Amygdala (tissue), 56 donors: Measurements from ENCODE around the gene PDE4D.
A peak's percentile ranks its signal among the peaks of the same experiment; 100 is the strongest.

ENCODE experiments used
- DNase-seq, 56 donors: peaks; one replicate each; lab custom pipeline; 2025; lab: John Stamatoyannopoulos, UW

The PDE4D gene

GRCh38 chr5:59665086-59665831, 228.3 kb downstream of the PDE4D start:
- no peak for DNase-seq

DNA sequence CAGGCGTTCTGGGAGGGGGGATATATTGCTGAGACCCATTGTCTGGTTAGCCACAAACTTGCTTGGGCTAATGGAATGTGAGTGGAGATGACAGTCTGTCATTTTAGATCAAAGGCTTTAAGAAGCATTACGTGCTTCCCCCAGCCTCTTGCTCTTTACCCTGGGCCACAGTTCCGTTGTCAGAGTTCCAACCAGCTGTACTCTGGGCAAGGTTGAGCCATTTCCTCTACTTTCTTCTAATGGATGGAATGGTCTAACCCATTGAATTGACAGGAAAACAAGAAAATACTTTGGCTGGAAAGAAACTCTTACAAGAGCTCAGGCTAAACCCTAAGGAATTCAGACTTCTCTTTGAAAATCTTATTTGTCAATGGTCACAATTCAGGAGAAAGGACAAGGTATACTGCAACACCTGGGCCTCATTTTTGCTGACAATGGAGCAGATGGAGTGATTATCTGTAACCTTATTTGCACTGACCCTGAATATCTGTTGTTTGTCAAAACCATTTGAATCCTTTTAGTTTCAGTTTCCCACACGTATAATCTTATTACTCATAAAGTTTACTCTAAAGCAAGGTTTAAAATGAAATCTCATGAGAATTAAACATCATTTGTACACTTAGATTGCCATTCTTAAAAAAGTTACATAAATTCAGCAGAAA, 231.4 kb downstream of the PDE4D start:
- DNase-seq, result no peak

- DNase-seq, result no peak
Observed at GRCh38 chr5:59661311-59661710, 232.2 kb downstream of the PDE4D start.

- DNase-seq, result peak in 1 of 56 donors; percentile 7
Observed at GRCh38 chr5:59660737-59661136, 232.8 kb downstream of the PDE4D start.

GRCh38 chr5:59656351-59657254, 236.9 kb downstream of the PDE4D start:
- DNase-seq, result no peak

- no peak for DNase-seq
Observed at GRCh38 chr5:59655693-59656309, 237.7 kb downstream of the PDE4D start.

DNA sequence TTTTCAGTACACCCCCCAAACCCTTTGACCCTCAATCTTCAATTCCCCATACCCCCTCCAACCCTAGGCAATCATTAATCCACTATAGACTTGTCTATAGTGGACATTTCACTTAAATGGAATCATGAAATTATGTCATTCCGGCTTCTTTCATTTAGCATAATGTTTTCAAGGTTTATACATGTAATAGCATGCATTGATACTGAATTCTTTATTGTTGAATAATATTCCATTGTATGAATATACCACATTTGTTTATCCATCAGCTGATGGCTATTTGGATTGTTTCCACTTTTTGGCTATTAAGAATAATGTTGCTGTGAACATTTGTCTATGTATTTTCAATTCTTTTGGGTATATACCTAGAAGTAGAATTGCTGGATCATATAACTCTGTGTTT, 238.8 kb downstream of the PDE4D start:
- DNase-seq, result no peak

DNA sequence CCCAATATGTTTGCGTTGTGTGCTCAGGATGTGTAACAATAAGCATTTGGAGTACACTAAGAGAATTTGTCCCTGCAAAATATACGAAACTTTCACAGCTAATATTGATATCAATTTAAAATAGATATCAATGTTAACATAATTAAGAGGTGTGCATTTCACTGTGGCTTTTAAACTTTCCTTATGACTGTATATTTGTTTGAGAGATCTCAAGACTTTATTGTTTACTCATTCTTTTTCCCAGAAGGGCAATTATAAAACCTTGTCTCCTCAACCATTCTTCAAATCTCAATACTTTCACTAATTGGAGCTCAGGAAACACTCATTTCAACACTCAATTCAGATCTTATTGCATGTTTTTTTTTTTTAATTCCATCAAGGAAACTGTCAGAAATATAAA, 241.1 kb downstream of the PDE4D start:
- DNase-seq, result no peak

DNA sequence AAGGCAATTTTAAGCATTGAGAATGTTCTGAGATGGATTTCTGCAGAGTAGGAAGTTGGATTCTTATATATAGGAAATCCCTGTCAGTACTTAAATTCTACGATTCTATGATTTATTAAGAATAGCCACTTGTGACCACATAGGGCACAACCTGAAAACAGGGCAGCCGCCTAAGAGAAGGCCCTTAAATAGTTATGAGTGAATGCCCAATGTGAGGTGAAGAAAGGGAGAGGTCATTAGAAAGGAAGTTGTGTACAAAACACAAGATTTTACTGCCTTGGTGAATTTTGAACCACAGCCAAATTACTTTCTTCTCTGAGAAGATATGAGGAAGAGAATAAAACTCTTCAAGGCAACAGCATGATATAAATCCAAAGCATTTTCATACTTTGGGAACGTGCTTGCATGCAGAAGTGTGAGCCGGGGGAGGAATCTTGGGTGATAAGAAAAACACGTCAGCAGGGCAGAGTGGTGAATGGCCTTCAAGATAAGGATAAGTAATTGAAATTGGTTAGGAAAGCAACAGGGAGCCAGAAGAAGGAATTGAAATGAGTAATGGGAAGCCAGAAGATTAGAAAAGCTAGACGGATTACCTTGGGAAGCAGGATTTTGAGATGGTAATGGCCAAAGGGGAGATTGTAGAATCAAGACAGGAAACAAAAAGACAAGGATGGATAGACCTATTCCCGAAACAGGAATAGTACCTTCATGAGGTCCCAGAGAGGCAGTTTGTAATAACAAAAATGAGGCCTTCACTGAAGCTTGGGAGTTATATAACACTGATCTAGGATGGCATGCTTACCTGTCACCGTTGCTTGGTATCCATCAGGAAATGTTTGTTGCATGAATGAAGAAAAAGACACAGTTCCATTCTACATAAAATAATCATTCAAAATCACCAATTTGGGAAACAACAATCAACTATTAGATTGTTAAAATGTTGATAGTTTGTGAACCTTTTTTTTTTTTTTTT, 244.3 kb downstream of the PDE4D start:
- DNase-seq, result no peak

DNA sequence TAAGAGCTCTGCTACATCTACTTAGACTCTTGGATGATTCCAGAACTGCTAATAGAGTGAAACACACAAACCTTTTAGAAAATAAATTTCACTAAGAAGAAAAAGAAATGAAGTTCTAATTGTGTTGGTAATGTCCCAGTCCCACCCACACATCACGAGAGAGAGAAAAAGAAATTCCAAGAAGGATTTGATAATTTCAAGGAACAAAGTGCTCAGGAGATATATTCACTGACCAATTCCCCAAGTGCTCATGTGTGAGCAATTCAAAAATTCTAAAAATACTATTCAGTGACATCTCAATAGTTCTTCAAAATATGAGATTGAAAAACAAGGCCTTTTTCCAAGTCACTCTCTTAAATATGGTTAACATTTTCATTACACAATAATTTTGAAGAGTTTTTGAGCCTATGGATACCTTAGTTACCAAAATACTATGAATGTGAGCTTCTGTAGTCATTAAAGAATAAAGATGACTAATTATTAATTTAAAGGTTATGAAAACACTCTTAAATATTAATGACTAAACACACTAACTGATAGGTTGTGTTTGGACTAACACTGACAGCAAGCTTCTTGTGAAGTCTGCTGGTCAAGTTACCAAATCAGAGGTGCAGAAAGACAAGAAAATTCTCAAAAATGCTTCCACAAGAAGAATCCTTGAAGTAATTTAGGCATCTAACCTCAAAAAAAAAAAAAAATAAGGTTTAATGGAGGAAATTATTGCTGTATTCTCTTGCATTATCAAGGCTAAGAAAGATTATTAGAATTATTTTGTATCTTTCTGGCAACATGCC, 245.3 kb downstream of the PDE4D start:
- DNase-seq, result no peak

GRCh38 chr5:59645380-59645779, 248.1 kb downstream of the PDE4D start:
- no peak for DNase-seq

DNA sequence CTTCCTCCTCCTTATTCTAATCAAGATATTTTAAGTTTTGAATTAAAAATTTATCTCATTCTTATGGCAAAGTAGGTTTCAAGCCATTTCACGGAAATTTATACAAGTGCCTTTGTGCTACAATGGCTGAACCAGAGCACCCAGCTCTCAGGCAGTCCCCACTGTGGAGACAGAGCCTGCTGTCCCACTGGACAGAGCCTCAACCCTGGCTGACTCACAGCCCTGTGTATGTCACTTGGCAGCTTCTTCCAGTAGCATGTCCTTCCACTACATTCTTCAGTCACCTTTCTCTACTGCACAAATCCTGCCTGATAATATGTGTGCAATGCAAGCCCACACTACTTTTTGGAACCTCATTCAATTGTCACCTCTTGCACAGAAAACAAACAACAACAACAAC, 253.1 kb downstream of the PDE4D start:
- peak in 1 of 56 donors; percentile 10 for DNase-seq

- DNase-seq, result no peak
Observed at GRCh38 chr5:59637884-59638580, 255.5 kb downstream of the PDE4D start.

GRCh38 chr5:59629561-59629960, 264.0 kb downstream of the PDE4D start:
- DNase-seq, result no peak

GRCh38 chr5:59628062-59628828, 265.3 kb downstream of the PDE4D start:
- no peak for DNase-seq

- no peak for DNase-seq
Observed at GRCh38 chr5:59624898-59625297, 268.6 kb downstream of the PDE4D start.

DNA sequence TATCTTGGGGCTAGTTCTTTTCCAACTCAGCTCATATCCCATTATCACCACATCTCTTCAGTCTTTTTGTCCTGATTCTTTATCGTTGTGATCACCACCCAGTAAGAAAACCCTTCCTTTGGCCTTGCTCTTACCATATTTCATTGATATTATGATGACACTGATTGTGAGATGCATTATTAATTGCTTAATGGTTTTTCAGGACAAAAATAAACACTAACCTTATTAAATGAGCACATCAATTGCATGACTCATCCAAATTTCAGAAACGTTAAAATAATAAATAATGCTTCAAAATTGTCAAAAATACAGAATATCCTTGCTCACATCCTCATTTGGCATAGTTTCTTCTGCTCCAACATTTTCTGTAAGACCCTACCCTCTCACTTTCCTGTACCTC, 270.7 kb downstream of the PDE4D start:
- no peak for DNase-seq
